WTC11 (cell line): ENCODE results near the gene GMEB2. TPM values are rescaled to one million over a fixed set of nuclear protein-coding genes. Genes with fewer than 3 reads are reported as not detected.

Experiments
- ATAC-seq: fragments of 200-7000 bp; cut with Tn5 transposase; 2 replicates; pipeline ENCODE4 v1.10.0; 2021; ENCODE audit warnings: mild to moderate bottlenecking, moderate library complexity
- CTCF ChIA-PET: fragments of 300-600 bp; sonication (Branson Sonifier 250); formaldehyde crosslinking; loops from one replicate; lab custom pipeline; 2021; ENCODE audit warnings: antibody characterized with exemption; lab: Charles Lee
- POLR2A ChIA-PET: fragments of 350-600 bp; sonication (Branson Sonifier 250); formaldehyde crosslinking; loops from one replicate; lab custom pipeline; 2021; ENCODE audit warnings: antibody characterized with exemption; lab: Charles Lee
- DNase-seq: peaks from one replicate; pipeline ENCODE4 v3.0.0; 2021; ENCODE audit warnings: low spot score
- H3K27ac Mint-ChIP-seq: 2 replicates; pipeline ENCODE4 v1.8.0; 2021; ENCODE audit warnings: mixed read lengths
- H3K27me3 Mint-ChIP-seq: 2 replicates; pipeline ENCODE4 v1.8.0; 2021; ENCODE audit warnings: low read depth, mild to moderate bottlenecking, moderate library complexity, mixed read lengths
- H3K36me3 Mint-ChIP-seq: 2 replicates; pipeline ENCODE4 v1.8.0; 2021; ENCODE audit warnings: mixed read lengths
- H3K4me1 Mint-ChIP-seq: 2 replicates; pipeline ENCODE4 v1.8.0; 2022; ENCODE audit warnings: mixed read lengths
- H3K4me3 Mint-ChIP-seq: 2 replicates; pipeline ENCODE4 v1.8.0; 2021; ENCODE audit warnings: mild to moderate bottlenecking, moderate library complexity, mixed read lengths
- H3K9me3 Mint-ChIP-seq: 2 replicates; pipeline ENCODE4 v1.8.0; 2021; ENCODE audit warnings: mixed read lengths
- AR ChIP-seq: fragments of 250-450 bp; sonication (Bioruptor Pico); IDR thresholded peaks from 2 replicates; pipeline ENCODE4 v1.9.0; 2021; ENCODE audit warnings: mild to moderate bottlenecking
- CTCF ChIP-seq: fragments of 200-600 bp; IDR thresholded peaks from 2 replicates; pipeline ENCODE4 v1.8.0; 2022; ENCODE audit warnings: antibody characterized with exemption
- ETV6 ChIP-seq: sonication (generic); formaldehyde crosslinking; IDR thresholded peaks from 2 replicates; pipeline ENCODE4 v1.8.1; 2022; ENCODE audit warnings: mild to moderate bottlenecking, missing genetic modification reagents
- MXD4 ChIP-seq: fragments of 250-450 bp; sonication (Bioruptor Pico); IDR thresholded peaks from 2 replicates; pipeline ENCODE4 v1.8.0; 2021; ENCODE audit warnings: mild to moderate bottlenecking, moderate library complexity, borderline replicate concordance
- RORB ChIP-seq: fragments of 250-450 bp; sonication (Bioruptor Pico); IDR thresholded peaks from 2 replicates; pipeline ENCODE4 v1.9.0; 2021; ENCODE audit warnings: mild to moderate bottlenecking
- SP1 ChIP-seq: sonication (generic); formaldehyde crosslinking; conservative IDR thresholded peaks from 2 replicates; pipeline ENCODE4 v1.8.1; 2022; ENCODE audit warnings: missing genetic modification reagents
- ZNF121 ChIP-seq: sonication (generic); formaldehyde crosslinking; IDR thresholded peaks from 2 replicates; pipeline ENCODE4 v1.8.0; 2023; ENCODE audit warnings: missing genetic modification reagents
- ZNF423 ChIP-seq: fragments of 250-450 bp; sonication (Bioruptor Pico); IDR thresholded peaks from 2 replicates; pipeline ENCODE4 v2.1.2; 2022; ENCODE audit warnings: mild to moderate bottlenecking, moderate library complexity
- total RNA-seq: library from RNA; stranded (reverse); gene quantifications from 3 replicates; pipeline ENCODE4 v1.2.3, GENCODE V29; 2021
- TF ChIP-seq, protein P1 (sequence below): sonication (generic); formaldehyde crosslinking; conservative IDR thresholded peaks from 2 replicates; pipeline ENCODE4 v1.8.1; 2023; ENCODE audit warnings: mild to moderate bottlenecking, low read depth, missing genetic modification reagents, moderate library complexity
- TF ChIP-seq, protein P2 (sequence below): fragments of 250-450 bp; sonication (Bioruptor Pico); IDR thresholded peaks from 2 replicates; pipeline ENCODE4 v2.1.2; 2022; ENCODE audit warnings: mild to moderate bottlenecking, moderate library complexity
- TF ChIP-seq, protein P3 (sequence below): sonication (generic); formaldehyde crosslinking; IDR thresholded peaks from 2 replicates; pipeline ENCODE4 v1.8.0; 2022; ENCODE audit warnings: mild to moderate bottlenecking, missing genetic modification reagents
- TF ChIP-seq, protein P4 (sequence below): fragments of 250-450 bp; sonication (Bioruptor Pico); IDR thresholded peaks from 2 replicates; pipeline ENCODE4 v1.9.0; 2021; ENCODE audit warnings: moderate library complexity, mild to moderate bottlenecking, inconsistent platforms, borderline replicate concordance
- TF ChIP-seq, protein P5 (sequence below): fragments of 250-450 bp; sonication (Bioruptor Pico); conservative IDR thresholded peaks from 2 replicates; pipeline ENCODE4 v1.9.0; 2021; ENCODE audit warnings: mild to moderate bottlenecking
- TF ChIP-seq, protein P6 (sequence below): sonication (generic); formaldehyde crosslinking; IDR thresholded peaks from 2 replicates; pipeline ENCODE4 v1.8.0; 2023; ENCODE audit warnings: missing genetic modification reagents, mild to moderate bottlenecking, borderline replicate concordance

GMEB2 gene
- total RNA-seq, 1 experiment from 2014 or later: 14.8 TPM

DNA sequence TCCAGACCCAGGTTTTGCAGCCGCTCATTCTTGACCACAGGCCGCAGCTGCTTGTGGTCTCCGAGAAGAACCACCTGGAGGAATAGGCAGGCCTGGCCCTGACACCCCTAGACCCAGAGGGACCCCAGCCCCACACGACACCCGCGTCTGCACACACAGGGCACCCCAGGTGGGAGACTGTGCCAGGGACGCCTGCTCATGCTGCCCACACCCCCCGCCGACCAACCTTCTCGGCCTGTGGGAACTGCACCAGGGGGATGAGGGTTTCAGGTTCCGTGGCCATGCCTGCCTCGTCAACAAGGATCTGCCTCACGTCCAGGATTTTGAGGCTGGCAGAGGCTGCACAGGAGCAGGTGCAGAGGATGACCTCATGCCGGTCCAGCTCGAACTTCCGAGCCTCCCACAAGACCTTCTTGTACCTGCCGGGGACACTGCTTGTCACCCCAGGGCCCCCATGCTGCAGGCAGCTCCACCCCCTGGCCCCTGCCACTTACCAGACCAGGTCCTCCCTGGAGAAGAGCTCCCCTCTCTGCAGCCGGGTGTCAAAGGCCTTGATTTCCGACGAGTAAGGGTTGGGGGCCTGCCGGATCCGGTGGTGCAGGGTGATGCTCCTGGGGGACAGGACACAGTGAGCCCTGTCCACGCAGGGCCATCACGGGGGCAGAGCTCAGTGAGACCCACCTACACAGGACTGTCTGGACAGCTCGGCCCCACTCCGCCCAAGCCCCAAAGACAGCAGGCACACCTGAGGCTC, 65.9 kb downstream of the GMEB2 start:
- no peaks in the 10 kb centered on the region for H3K27me3 Mint-ChIP-seq
- ATAC-seq (no peak), DNase-seq (no peak)
- H3K27ac Mint-ChIP-seq: no peak overlapping the region
- peaks cover 3% of the 10 kb centered on the region; the same call in 1 of the 2 replicates for H3K4me1 Mint-ChIP-seq
- POLR2A ChIA-PET: interaction anchor here (0.7 kb wide), 1 partner anchor 125 kb away, joined by 3 read pairs; no protein-coding TSS in a partner anchor
- TF ChIP-seq SP1 (CRISPR knock-in tag): no peak
- TF ChIP-seq, protein P1, sequence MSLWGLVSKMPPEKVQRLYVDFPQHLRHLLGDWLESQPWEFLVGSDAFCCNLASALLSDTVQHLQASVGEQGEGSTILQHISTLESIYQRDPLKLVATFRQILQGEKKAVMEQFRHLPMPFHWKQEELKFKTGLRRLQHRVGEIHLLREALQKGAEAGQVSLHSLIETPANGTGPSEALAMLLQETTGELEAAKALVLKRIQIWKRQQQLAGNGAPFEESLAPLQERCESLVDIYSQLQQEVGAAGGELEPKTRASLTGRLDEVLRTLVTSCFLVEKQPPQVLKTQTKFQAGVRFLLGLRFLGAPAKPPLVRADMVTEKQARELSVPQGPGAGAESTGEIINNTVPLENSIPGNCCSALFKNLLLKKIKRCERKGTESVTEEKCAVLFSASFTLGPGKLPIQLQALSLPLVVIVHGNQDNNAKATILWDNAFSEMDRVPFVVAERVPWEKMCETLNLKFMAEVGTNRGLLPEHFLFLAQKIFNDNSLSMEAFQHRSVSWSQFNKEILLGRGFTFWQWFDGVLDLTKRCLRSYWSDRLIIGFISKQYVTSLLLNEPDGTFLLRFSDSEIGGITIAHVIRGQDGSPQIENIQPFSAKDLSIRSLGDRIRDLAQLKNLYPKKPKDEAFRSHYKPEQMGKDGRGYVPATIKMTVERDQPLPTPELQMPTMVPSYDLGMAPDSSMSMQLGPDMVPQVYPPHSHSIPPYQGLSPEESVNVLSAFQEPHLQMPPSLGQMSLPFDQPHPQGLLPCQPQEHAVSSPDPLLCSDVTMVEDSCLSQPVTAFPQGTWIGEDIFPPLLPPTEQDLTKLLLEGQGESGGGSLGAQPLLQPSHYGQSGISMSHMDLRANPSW (CRISPR knock-in tag): no peak
- TF ChIP-seq CTCF: no peak
- CTCF ChIA-PET: interaction anchor here (0.7 to 1.4 kb wide), 2 partner anchors 23 to 225 kb away, joined by 3 read pairs; no protein-coding TSS in a partner anchor
- H3K36me3 Mint-ChIP-seq: peaks cover 3% of the 10 kb centered on the region
- no peak overlapping the region for H3K4me3 Mint-ChIP-seq
- H3K9me3 Mint-ChIP-seq: no peaks in the 10 kb centered on the region

DNA sequence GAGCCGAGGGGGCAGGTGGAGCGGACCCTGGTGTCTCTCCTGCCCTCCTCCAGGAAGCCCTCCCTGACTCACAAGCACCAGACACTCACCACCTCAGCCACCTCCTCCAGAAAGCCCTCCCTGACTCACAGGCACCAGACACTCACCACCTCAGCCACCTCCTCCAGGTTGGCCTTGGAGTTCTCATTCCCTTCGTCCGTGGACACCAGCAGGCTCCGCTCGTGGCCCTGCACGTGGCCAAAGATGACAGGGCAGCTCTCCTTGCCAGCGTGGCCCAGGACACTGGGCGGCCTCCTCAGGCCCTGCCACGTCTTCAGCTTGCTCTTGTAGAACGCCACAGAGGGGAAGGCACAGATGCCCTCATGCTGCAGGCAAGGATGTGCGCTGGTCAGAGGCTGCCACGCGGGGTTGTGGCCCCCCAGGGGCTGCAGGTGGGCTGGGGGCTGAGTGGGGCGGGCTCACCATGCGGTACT, 66.5 kb downstream of the GMEB2 start:
- peaks cover 3% of the 10 kb centered on the region for H3K36me3 Mint-ChIP-seq
- no peaks in the 10 kb centered on the region for H3K9me3 Mint-ChIP-seq
- ChIA-PET POLR2A (no interaction called here), CTCF (no interaction called here)
- no peaks in the 10 kb centered on the region for H3K27me3 Mint-ChIP-seq
- no peak for ATAC-seq
- no peak for DNase-seq
- H3K27ac Mint-ChIP-seq: peak overlapping the region; percentile 49; the same call in 1 of the 2 replicates
- peaks cover 3% of the 10 kb centered on the region; the same call in 1 of the 2 replicates for H3K4me1 Mint-ChIP-seq
- no peak overlapping the region for H3K4me3 Mint-ChIP-seq
- TF ChIP-seq MXD4 (CRISPR knock-in tag) (no peak), RORB (CRISPR knock-in tag) (no peak), ZNF423 (CRISPR knock-in tag) (no peak), ZNF121 (no peak), AR (CRISPR knock-in tag) (no peak), ETV6 (CRISPR knock-in tag) (no peak)
- TF ChIP-seq, protein P2, sequence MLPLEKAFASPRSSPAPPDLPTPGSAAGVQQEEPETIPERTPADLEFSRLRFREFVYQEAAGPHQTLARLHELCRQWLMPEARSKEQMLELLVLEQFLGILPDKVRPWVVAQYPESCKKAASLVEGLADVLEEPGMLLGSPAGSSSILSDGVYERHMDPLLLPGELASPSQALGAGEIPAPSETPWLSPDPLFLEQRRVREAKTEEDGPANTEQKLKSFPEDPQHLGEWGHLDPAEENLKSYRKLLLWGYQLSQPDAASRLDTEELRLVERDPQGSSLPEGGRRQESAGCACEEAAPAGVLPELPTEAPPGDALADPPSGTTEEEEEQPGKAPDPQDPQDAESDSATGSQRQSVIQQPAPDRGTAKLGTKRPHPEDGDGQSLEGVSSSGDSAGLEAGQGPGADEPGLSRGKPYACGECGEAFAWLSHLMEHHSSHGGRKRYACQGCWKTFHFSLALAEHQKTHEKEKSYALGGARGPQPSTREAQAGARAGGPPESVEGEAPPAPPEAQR (CRISPR knock-in tag): no peak
- TF ChIP-seq, protein P3, sequence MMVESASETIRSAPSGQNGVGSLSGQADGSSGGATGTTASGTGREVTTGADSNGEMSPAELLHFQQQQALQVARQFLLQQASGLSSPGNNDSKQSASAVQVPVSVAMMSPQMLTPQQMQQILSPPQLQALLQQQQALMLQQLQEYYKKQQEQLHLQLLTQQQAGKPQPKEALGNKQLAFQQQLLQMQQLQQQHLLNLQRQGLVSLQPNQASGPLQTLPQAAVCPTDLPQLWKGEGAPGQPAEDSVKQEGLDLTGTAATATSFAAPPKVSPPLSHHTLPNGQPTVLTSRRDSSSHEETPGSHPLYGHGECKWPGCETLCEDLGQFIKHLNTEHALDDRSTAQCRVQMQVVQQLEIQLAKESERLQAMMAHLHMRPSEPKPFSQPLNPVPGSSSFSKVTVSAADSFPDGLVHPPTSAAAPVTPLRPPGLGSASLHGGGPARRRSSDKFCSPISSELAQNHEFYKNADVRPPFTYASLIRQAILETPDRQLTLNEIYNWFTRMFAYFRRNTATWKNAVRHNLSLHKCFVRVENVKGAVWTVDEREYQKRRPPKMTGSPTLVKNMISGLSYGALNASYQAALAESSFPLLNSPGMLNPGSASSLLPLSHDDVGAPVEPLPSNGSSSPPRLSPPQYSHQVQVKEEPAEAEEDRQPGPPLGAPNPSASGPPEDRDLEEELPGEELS: no peak
- TF ChIP-seq, protein P4, sequence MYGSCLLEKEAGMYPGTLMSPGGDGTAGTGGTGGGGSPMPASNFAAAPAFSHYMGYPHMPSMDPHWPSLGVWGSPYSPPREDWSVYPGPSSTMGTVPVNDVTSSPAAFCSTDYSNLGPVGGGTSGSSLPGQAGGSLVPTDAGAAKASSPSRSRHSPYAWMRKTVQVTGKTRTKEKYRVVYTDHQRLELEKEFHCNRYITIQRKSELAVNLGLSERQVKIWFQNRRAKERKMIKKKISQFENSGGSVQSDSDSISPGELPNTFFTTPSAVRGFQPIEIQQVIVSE (CRISPR knock-in tag): no peak
- TF ChIP-seq, protein P5, sequence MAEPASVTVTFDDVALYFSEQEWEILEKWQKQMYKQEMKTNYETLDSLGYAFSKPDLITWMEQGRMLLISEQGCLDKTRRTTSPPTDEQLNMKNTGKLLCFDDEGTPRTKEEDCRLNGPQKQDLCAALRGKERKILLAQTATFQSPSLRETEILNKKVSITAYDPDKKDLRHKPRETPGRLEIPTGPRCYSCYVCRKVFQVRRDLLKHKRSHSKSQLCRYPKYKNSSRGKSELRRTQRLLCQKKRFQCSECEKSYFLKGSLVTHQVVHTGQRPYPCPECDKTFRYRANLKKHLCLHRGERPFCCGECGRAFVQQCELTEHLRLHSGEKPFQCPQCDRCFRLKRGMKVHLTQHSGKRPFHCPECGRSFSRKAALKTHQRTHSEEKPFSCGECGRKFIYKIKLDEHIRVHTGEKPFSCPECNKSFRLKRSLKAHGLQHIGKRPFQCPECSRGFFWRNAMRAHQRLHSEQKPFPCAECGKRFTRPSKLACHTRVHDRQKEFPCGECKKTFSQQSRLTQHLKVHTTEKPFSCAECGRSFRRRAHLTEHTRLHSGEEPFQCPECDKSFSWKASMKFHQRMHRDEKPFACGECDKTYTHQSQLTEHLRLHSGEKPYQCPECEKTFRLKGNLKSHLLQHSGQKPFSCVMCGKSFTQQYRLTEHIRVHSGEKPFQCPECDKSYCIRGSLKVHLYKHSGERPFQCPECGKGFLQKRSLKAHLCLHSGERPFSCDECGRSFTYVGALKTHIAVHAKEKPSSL (CRISPR knock-in tag): no peak
- TF ChIP-seq, protein P6, sequence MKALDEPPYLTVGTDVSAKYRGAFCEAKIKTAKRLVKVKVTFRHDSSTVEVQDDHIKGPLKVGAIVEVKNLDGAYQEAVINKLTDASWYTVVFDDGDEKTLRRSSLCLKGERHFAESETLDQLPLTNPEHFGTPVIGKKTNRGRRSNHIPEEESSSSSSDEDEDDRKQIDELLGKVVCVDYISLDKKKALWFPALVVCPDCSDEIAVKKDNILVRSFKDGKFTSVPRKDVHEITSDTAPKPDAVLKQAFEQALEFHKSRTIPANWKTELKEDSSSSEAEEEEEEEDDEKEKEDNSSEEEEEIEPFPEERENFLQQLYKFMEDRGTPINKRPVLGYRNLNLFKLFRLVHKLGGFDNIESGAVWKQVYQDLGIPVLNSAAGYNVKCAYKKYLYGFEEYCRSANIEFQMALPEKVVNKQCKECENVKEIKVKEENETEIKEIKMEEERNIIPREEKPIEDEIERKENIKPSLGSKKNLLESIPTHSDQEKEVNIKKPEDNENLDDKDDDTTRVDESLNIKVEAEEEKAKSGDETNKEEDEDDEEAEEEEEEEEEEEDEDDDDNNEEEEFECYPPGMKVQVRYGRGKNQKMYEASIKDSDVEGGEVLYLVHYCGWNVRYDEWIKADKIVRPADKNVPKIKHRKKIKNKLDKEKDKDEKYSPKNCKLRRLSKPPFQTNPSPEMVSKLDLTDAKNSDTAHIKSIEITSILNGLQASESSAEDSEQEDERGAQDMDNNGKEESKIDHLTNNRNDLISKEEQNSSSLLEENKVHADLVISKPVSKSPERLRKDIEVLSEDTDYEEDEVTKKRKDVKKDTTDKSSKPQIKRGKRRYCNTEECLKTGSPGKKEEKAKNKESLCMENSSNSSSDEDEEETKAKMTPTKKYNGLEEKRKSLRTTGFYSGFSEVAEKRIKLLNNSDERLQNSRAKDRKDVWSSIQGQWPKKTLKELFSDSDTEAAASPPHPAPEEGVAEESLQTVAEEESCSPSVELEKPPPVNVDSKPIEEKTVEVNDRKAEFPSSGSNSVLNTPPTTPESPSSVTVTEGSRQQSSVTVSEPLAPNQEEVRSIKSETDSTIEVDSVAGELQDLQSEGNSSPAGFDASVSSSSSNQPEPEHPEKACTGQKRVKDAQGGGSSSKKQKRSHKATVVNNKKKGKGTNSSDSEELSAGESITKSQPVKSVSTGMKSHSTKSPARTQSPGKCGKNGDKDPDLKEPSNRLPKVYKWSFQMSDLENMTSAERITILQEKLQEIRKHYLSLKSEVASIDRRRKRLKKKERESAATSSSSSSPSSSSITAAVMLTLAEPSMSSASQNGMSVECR (CRISPR knock-in tag): no peak
